GM06990 (cell line): ENCODE measurements around the gene TENM3.

ENCODE experiments used
- DNase-seq: peaks from one replicate; pipeline ENCODE4 v3.0.0-alpha.2; 2011; ENCODE audit not compliant: insufficient read length; ENCODE audit errors: extremely low read depth
- H3K27me3 ChIP-seq: replicated peaks from 2 replicates; pipeline ENCODE4 v1.6.0; 2011; ENCODE audit warnings: low read length; ENCODE audit not compliant: control insufficient read depth, insufficient read depth
- H3K36me3 ChIP-seq: 2 replicates; pipeline ENCODE4 v1.5.1; 2011; ENCODE audit warnings: low read length; ENCODE audit not compliant: control insufficient read depth, insufficient read depth
- H3K4me3 ChIP-seq: replicated peaks from 2 replicates; pipeline ENCODE4 v1.5.1; 2011; ENCODE audit warnings: low read depth, mild to moderate bottlenecking, control low read depth, low read length
- TF ChIP-seq, protein P1 (sequence below): IDR thresholded peaks from 2 replicates; pipeline ENCODE4 v1.5.1; 2011; ENCODE audit warnings: low read length, control low read depth, mild to moderate bottlenecking, inconsistent platforms; ENCODE audit not compliant: insufficient read depth, poor library complexity, severe bottlenecking

TENM3 gene

DNA sequence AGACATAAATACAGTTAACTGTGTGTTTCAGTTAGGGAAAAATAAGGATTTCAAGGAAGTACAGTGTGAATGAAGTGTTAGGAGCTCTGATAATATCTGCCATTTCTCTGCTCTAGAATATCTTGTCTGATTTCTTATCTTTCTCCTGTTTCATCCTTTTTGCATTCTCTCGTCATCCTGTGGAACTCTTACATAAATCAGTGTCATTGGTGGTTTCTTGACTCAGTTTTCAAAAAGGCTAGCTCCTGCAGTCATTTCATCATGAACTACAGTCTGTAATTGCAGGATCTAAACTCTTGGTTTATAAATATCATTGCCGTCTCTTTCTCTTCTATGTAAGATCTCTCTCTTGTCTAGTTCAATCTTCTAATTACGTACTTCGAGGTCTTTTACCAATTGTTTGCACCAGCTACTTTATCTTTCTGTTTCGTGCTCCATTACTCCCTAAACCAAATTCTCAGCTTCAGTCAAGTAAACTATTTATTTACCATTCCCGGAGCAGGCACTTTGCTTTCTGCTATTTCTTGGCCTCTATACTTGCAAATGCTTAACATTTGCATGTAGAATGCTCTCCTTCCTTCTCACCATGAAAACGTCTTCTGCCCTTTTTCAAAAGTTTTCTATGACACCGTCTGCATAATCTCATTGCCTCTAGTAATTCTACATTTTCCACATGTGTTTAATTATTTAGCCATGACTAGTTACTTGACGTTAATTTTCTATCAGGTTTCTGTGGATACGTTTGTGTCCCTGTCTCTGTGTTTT lies 294.0 kb downstream of the TENM3 start:
- DNase-seq = no peak
- Histone ChIP-seq H3K27me3 (no peaks in the 10 kb centered on the region), H3K36me3 (no peaks in the 10 kb centered on the region), H3K4me3 (no peak overlapping the region)
- TF ChIP-seq, protein P1, sequence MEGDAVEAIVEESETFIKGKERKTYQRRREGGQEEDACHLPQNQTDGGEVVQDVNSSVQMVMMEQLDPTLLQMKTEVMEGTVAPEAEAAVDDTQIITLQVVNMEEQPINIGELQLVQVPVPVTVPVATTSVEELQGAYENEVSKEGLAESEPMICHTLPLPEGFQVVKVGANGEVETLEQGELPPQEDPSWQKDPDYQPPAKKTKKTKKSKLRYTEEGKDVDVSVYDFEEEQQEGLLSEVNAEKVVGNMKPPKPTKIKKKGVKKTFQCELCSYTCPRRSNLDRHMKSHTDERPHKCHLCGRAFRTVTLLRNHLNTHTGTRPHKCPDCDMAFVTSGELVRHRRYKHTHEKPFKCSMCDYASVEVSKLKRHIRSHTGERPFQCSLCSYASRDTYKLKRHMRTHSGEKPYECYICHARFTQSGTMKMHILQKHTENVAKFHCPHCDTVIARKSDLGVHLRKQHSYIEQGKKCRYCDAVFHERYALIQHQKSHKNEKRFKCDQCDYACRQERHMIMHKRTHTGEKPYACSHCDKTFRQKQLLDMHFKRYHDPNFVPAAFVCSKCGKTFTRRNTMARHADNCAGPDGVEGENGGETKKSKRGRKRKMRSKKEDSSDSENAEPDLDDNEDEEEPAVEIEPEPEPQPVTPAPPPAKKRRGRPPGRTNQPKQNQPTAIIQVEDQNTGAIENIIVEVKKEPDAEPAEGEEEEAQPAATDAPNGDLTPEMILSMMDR = no peak

DNA sequence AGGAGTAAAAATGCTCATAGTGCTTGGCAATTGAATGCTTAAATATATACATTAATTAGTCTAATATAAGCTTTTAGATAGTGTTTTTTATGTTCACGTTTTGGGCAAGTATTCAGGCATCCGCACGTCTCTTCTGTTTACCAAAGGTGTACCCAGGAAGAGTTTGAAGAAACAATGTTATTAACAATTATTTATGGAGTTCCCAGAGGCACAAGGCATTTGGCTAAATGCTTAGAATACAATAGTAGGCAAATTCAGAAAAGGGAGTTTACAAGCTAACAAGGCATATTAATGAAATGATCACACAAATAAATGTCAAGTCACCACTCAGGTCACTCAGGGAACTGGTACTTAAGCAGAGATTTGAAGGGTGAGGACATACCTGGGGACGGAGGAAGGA lies 294.8 kb downstream of the TENM3 start:
- TF ChIP-seq, protein P1 = no peak
- H3K27me3 ChIP-seq = no peaks in the 10 kb centered on the region
- no peak for DNase-seq
- H3K4me3 ChIP-seq = no peak overlapping the region
- H3K36me3 ChIP-seq = no peaks in the 10 kb centered on the region

DNA sequence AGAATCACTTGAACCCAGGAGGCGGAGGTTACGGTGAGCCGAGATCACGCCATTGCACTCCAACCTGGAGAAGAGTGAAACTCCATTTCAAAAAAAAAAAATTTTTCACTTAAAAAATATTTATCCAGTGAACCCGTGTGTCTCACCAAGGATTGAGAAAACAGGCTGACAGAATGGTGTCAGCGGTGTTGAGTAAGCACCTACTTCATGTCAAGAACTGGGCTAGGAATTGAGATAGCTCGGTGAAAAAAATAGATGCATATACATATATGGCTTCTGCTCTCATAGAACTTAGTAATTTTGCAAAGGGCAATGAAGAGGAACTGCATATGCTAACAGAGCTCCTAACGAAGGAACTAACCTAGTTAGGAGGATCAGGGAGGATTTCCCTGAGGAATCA lies 297.3 kb downstream of the TENM3 start:
- TF ChIP-seq, protein P1 = no peak
- Histone ChIP-seq H3K4me3 (no peak overlapping the region), H3K36me3 (no peaks in the 10 kb centered on the region), H3K27me3 (no peaks in the 10 kb centered on the region)
- DNase-seq = no peak

DNA sequence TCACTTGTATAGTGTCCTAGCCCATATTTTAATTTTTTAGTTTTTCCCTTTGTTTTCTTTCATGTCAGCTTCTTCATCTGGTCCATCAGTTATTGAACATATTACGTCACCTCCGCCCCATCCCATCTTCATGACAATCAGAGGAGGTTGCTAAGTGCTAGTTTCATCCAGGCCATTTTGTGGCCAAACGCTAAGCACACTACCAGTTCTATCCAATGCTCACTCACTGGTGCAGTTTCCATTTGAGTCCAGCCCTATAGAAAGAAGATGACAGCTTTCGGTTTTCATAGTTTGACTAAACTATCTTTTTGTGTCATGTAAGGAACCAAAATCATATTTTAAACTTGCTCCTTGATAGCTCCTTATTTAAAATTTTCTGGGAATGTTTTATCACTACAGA lies 304.2 kb downstream of the TENM3 start:
- peak; percentile 46 for DNase-seq
- TF ChIP-seq, protein P1 = no peak
- Histone ChIP-seq H3K4me3 (no peak overlapping the region), H3K27me3 (no peaks in the 10 kb centered on the region), H3K36me3 (no peaks in the 10 kb centered on the region)

DNA sequence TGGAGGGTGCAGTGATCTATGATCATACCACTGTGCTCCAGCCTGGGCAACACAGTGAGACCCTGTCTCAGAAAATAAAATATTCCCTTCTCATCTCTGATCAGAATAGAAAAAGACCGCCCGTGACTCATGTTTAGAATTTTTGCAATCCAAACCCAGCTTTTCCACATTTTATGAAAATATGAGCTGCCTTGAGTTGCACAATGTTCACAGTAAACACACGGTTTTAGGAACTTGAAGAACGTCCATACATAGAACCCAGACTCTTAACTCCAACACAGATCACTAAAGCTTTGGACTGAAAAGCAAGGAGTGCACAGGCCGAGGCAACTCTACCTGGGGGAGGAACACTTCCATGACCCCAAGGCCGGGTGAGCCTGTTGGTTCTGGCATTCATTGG lies 305.0 kb downstream of the TENM3 start:
- TF ChIP-seq, protein P1 = no peak
- H3K27me3 ChIP-seq = no peaks in the 10 kb centered on the region
- H3K36me3 ChIP-seq = no peaks in the 10 kb centered on the region
- no peak overlapping the region for H3K4me3 ChIP-seq
- no peak for DNase-seq

DNA sequence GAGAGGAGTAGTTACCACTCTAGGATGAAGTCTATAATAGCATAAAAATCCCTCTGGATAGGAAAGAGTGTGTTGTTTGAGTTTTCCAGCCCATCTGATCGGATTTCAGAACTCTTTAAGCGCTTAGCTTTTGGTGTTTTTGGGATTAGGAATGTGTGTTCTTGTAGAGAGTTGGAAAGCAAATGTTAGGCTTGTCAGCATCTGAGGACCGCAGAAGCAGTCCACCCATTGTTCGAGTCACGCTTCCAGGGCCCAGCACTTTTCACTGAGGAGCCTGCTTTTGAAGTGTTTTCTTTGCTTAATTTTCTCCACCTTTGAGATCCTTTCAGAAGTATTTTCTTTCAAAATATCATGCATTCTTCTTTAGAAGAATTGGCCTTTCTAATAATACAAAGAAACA lies 306.2 kb downstream of the TENM3 start:
- no peak overlapping the region for H3K4me3 ChIP-seq
- no peak for DNase-seq
- TF ChIP-seq, protein P1 = no peak
- no peaks in the 10 kb centered on the region for H3K27me3 ChIP-seq
- H3K36me3 ChIP-seq = no peaks in the 10 kb centered on the region
